MM.1S (cell line): ENCODE data around the gene C12orf60.

Experiments
- EZH2 ChIP-seq: fragments of 300-600 bp; sonication (generic); optimal IDR thresholded peaks from 2 replicates; pipeline ENCODE3; 2017; ENCODE audit warnings: low read depth, mild to moderate bottlenecking, antibody characterized with exemption, low read length, mixed read lengths
- EZH2phosphoT487 ChIP-seq: fragments of 300-600 bp; sonication (generic); IDR thresholded peaks from 2 replicates; pipeline ENCODE4 v1.6.1; 2018; ENCODE audit warnings: antibody characterized with exemption, low read length
- TF ChIP-seq, protein P1 (sequence below): fragments of 300-600 bp; sonication (generic); IDR thresholded peaks from 2 replicates; pipeline ENCODE4 v1.5.1; 2016; ENCODE audit warnings: antibody characterized with exemption, low read length, mixed read lengths

DNA sequence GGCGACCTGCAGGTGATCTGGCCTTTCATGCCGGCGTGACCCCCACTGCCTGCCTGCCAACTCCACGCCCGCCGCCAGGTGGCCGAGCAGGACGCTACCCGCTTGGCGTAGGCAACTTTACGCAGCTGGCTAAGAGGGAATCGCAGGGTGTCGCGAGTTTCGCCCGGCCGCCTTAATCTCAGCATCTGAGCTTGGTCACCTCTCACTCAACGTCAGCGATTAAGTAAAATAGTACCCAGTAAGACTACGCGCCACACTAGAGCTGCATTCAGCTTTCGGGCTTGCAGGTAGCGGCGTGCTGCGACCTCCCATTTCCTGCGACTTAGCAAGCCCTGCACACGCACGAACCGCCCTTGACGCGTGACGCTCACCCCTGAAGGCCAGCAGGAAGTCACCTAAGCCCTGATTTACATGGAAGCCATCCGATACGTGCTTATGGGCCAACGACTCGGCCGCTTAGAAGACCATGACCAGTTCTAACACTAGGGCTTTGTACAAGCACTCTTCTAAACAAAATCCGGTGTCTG lies 33.4 kb upstream of the C12orf60 start:
- TF ChIP-seq, protein P1, sequence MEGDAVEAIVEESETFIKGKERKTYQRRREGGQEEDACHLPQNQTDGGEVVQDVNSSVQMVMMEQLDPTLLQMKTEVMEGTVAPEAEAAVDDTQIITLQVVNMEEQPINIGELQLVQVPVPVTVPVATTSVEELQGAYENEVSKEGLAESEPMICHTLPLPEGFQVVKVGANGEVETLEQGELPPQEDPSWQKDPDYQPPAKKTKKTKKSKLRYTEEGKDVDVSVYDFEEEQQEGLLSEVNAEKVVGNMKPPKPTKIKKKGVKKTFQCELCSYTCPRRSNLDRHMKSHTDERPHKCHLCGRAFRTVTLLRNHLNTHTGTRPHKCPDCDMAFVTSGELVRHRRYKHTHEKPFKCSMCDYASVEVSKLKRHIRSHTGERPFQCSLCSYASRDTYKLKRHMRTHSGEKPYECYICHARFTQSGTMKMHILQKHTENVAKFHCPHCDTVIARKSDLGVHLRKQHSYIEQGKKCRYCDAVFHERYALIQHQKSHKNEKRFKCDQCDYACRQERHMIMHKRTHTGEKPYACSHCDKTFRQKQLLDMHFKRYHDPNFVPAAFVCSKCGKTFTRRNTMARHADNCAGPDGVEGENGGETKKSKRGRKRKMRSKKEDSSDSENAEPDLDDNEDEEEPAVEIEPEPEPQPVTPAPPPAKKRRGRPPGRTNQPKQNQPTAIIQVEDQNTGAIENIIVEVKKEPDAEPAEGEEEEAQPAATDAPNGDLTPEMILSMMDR: peak; percentile 85
- TF ChIP-seq EZH2 (no peak), EZH2phosphoT487 (no peak)
